K562 (cell line): Measurements from ENCODE around the gene ATP5PF. TPM values are rescaled to one million over a fixed set of nuclear protein-coding genes. Genes with fewer than 3 reads are reported as not detected.
A peak's percentile ranks its signal among the peaks of the same experiment; 100 is the strongest.

Experiments used
- BRD9 ChIP-seq: fragments of 450-650 bp; IDR thresholded peaks from 2 replicates; pipeline ENCODE4 v1.6.1; 2018; ENCODE audit warnings: low read depth; ENCODE audit not compliant: partially characterized antibody
- EP300 ChIP-seq: IDR thresholded peaks from 2 replicates; pipeline ENCODE4 v1.6.1; 2012; ENCODE audit warnings: low read length, improper control_type of control experiment
- FUS ChIP-seq: fragments of 200-400 bp; formaldehyde crosslinking; optimal IDR thresholded peaks from 2 replicates; pipeline ENCODE3; 2017; ENCODE audit warnings: low read depth, low read length
- MAFG ChIP-seq: fragments of 450-650 bp; conservative IDR thresholded peaks from 2 replicates; pipeline ENCODE4 v1.6.1; 2016; ENCODE audit warnings: missing genetic modification characterization, missing compliant biosample characterization
- MAZ ChIP-seq, 2 experiments: fragments of 450-650 bp in 1 of 2; sonication (generic) in 1 of 2; formaldehyde crosslinking; IDR thresholded peaks in 1 of 2; conservative IDR thresholded peaks in 1 of 2; 2 replicates each; pipeline versions ENCODE4 v1.4.0 to v1.5.0; 2020; ENCODE audit warnings: mild to moderate bottlenecking in 1 of 2, missing genetic modification reagents in 1 of 2
- MCM7 ChIP-seq, 2 experiments: fragments of 450-650 bp; IDR thresholded peaks; 2 replicates each; pipeline ENCODE4 v1.6.1; 2016 to 2018
- MYC ChIP-seq, 2 experiments: fragments of 250-450 bp in 1 of 2; sonication (Bioruptor Pico) in 1 of 2; IDR thresholded peaks; 2 replicates each; pipeline versions ENCODE4 v1.5.1 to v1.6.1; 2012 to 2021; ENCODE audit warnings: low read depth in 2 of 2, borderline replicate concordance in 1 of 2, improper control_type of control experiment in 1 of 2, low read length in 1 of 2, mild to moderate bottlenecking in 1 of 2, moderate library complexity in 1 of 2
- PHF8 ChIP-seq: fragments of 200-600 bp; sonication (generic); IDR thresholded peaks from 2 replicates; pipeline ENCODE4 v1.6.1; 2012; ENCODE audit warnings: mixed run types, mild to moderate bottlenecking, inconsistent platforms, low read length, moderate library complexity, borderline replicate concordance
- POLR2A ChIP-seq: fragments of 450-650 bp; conservative IDR thresholded peaks from 2 replicates; pipeline ENCODE4 v1.6.1; 2016
- POLR3G ChIP-seq: IDR thresholded peaks from 2 replicates; pipeline ENCODE4 v1.6.1; 2011; ENCODE audit not compliant: insufficient read length, insufficient replicate concordance; ENCODE audit errors: extremely low read depth
- POU5F1 ChIP-seq: fragments of 150-350 bp; IDR thresholded peaks from 2 replicates; pipeline ENCODE4 v1.6.1; 2014; ENCODE audit warnings: borderline replicate concordance, low read length, low read depth, mild to moderate bottlenecking; ENCODE audit not compliant: partially characterized antibody
- SAFB2 ChIP-seq: fragments of 200-400 bp; formaldehyde crosslinking; IDR thresholded peaks from 2 replicates; pipeline ENCODE4 v1.6.1; 2018; ENCODE audit warnings: borderline replicate concordance, low read length, low read depth, moderate library complexity; ENCODE audit not compliant: severe bottlenecking
- SRF ChIP-seq, 2 experiments: fragments of 250-450, 450-650 bp in 1 of 2; sonication (Bioruptor Pico) in 1 of 2; sonication (generic) in 1 of 2; formaldehyde crosslinking; IDR thresholded peaks; 2 replicates each; pipeline versions ENCODE4 v1.5.0 to v1.5.1; 2020 to 2022; ENCODE audit warnings: mild to moderate bottlenecking in 1 of 2, missing genetic modification reagents in 1 of 2
- SRSF9 ChIP-seq: fragments of 200-400 bp; formaldehyde crosslinking; IDR thresholded peaks from 2 replicates; pipeline ENCODE4 v1.6.1; 2017; ENCODE audit warnings: low read depth, low read length, borderline replicate concordance
- ZNF79 ChIP-seq: fragments of 250-450 bp; sonication (Bioruptor Pico); IDR thresholded peaks from 2 replicates; pipeline ENCODE4 v1.4.0; 2020; ENCODE audit warnings: low read depth, mild to moderate bottlenecking, moderate library complexity
- polyA plus RNA-seq, 8 experiments: library from polyadenylated mRNA; depleted of rRNA in 4 of 8; stranded (reverse) in 5 of 8; unstranded in 3 of 8; fragments of >200 nt; fragmentation: Nextera tagmentation in 2 of 8; fragmentation: Illumina TruSeq in 1 of 8; extraction: Ambion mirVana in 2 of 8; extraction: Trizol in 1 of 8; gene quantifications; 2 replicates each; pipeline versions ENCODE4 v1.2.1 to v1.2.3, GENCODE V29; 2011 to 2014; ENCODE audit warnings: inconsistent platforms in 1 of 8, missing spikeins in 1 of 8
- total RNA-seq, 7 experiments: library from RNA; depleted of rRNA in 6 of 7; stranded (reverse); fragments of >200 nt in 6 of 7; fragmentation: Illumina TruSeq in 2 of 7; extraction: Trizol in 2 of 7; gene quantifications; 2 replicates each; pipeline versions ENCODE4 v1.2.1 to v1.2.3, GENCODE V29; 2011 to 2021; ENCODE audit warnings: low replicate concordance in 1 of 7
- TF ChIP-seq, protein P1 (sequence below): fragments of 200-400 bp; formaldehyde crosslinking; IDR thresholded peaks from 2 replicates; pipeline ENCODE4 v1.6.1; 2017; ENCODE audit warnings: mild to moderate bottlenecking, low read depth, low read length, moderate library complexity
- TF ChIP-seq, protein P2 (sequence below): fragments of 450-650 bp; IDR thresholded peaks from 2 replicates; pipeline ENCODE4 v1.6.1; 2018; ENCODE audit not compliant: partially characterized antibody
- TF ChIP-seq, protein P3 (sequence below), 3 experiments: fragments of 200-800 bp in 1 of 3; sonication (Bioruptor generic) in 1 of 3; sonication (generic) in 1 of 3; formaldehyde crosslinking in 1 of 3; IDR thresholded peaks; 2 replicates each; pipeline versions ENCODE4 v1.6.1 to v1.8.0; 2016 to 2022; ENCODE audit warnings: mild to moderate bottlenecking in 2 of 3, missing compliant biosample characterization in 2 of 3, missing genetic modification characterization in 2 of 3, missing genetic modification reagents in 1 of 3

Gene ATP5PF
- total and polyA plus RNA-seq, 9 of the 15 experiments (the other 6 are each of a cell fraction or from before 2014, with no cell fraction given): 242 to 2,488 (median 533) TPM

DNA sequence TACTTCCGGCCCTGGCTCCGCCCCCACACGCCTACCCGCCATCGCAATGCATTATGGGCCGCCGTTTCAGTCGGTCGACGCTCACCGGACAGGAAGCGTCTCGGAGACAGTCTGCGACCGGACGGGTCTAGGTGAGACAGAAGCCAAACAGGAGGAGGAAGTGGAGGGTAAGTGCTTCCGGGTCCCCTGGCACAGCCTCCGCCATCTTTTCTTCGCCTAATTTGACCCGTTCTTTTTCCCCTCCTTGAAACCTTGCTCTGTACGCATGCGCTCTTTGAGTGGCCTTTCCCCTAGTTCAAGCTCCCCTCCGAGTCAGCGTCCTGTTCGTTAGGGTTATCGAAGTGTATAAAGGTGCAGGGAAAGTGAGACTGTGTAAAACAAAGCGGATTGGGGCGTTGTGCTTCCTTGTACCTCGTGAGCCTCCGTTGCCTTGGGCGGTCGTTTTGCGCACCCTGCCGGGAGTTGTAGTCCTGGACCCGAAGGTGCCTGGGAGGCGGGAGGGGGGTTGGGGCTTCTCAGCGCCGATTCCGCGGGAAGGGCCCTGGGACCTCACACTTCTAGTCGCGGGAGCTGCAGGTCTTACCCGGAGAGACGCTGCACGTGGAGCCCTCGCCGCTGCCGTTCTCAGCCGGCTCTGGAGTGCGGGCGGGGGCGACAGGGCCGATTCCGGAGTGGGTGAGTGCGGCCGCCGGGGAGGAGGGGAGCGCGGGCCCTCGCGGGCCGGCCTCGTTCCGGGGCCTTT is at the start of gene ATP5PF, which contains the start of gene GABPA (continued):
- TF ChIP-seq, protein P1, sequence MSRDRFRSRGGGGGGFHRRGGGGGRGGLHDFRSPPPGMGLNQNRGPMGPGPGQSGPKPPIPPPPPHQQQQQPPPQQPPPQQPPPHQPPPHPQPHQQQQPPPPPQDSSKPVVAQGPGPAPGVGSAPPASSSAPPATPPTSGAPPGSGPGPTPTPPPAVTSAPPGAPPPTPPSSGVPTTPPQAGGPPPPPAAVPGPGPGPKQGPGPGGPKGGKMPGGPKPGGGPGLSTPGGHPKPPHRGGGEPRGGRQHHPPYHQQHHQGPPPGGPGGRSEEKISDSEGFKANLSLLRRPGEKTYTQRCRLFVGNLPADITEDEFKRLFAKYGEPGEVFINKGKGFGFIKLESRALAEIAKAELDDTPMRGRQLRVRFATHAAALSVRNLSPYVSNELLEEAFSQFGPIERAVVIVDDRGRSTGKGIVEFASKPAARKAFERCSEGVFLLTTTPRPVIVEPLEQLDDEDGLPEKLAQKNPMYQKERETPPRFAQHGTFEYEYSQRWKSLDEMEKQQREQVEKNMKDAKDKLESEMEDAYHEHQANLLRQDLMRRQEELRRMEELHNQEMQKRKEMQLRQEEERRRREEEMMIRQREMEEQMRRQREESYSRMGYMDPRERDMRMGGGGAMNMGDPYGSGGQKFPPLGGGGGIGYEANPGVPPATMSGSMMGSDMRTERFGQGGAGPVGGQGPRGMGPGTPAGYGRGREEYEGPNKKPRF: no peak
- TF ChIP-seq POU5F1: peak; percentile 49
- TF ChIP-seq, protein P2, sequence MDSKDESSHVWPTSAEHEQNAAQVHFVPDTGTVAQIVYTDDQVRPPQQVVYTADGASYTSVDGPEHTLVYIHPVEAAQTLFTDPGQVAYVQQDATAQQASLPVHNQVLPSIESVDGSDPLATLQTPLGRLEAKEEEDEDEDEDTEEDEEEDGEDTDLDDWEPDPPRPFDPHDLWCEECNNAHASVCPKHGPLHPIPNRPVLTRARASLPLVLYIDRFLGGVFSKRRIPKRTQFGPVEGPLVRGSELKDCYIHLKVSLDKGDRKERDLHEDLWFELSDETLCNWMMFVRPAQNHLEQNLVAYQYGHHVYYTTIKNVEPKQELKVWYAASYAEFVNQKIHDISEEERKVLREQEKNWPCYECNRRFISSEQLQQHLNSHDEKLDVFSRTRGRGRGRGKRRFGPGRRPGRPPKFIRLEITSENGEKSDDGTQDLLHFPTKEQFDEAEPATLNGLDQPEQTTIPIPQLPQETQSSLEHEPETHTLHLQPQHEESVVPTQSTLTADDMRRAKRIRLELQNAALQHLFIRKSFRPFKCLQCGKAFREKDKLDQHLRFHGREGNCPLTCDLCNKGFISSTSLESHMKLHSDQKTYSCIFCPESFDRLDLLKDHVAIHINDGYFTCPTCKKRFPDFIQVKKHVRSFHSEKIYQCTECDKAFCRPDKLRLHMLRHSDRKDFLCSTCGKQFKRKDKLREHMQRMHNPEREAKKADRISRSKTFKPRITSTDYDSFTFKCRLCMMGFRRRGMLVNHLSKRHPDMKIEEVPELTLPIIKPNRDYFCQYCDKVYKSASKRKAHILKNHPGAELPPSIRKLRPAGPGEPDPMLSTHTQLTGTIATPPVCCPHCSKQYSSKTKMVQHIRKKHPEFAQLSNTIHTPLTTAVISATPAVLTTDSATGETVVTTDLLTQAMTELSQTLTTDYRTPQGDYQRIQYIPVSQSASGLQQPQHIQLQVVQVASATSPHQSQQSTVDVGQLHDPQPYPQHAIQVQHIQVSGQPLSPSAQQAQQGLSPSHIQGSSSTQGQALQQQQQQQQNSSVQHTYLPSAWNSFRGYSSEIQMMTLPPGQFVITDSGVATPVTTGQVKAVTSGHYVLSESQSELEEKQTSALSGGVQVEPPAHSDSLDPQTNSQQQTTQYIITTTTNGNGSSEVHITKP: no peak
- TF ChIP-seq SRSF9: no peak
- TF ChIP-seq EP300: peak; percentile 69
- TF ChIP-seq SRF (CRISPR knock-in tag; IDR thresholded peaks at IDR 0.05): no peak
- peak; percentile 72; the same call in 1 of the 2 replicates for TF ChIP-seq PHF8
- peak; percentile 55 to 79; a peak in 3 of 4 replicates for TF ChIP-seq MAZ (CRISPR knock-in tag; conservative IDR thresholded peaks at IDR 0.05 in 1 of 2, IDR thresholded peaks at IDR 0.05 in 1 of 2)
- TF ChIP-seq MYC (IDR thresholded peaks at IDR 0.05; ENCODE audit: low read depth, low read length): peak; percentile 78
- TF ChIP-seq MYC (CRISPR knock-in tag; IDR thresholded peaks at IDR 0.05; ENCODE audit: borderline replicate concordance, low read depth): no peak
- TF ChIP-seq BRD9: peak; percentile 86
- no peak for TF ChIP-seq POLR3G
- TF ChIP-seq SAFB2: no peak
- TF ChIP-seq MCM7 (IDR thresholded peaks at IDR 0.05): no peak
- peak; percentile 85 for TF ChIP-seq POLR2A
- TF ChIP-seq, protein P3, sequence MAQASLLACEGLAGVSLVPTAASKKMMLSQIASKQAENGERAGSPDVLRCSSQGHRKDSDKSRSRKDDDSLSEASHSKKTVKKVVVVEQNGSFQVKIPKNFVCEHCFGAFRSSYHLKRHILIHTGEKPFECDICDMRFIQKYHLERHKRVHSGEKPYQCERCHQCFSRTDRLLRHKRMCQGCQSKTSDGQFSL (CRISPR knock-in tag; IDR thresholded peaks at IDR 0.05): no peak
- TF ChIP-seq, protein P3 (tag; IDR thresholded peaks at IDR 0.05): peak in 1 of 2 experiments; percentile 90; a peak in 2 of 4 replicates
- no peak for TF ChIP-seq FUS
- no peak for TF ChIP-seq MAFG
- TF ChIP-seq ZNF79 (CRISPR knock-in tag): no peak
